Colonic mucosa (tissue), 4 donors: Measurements from ENCODE around the gene FHL1. TPM values are rescaled to one million over a fixed set of nuclear protein-coding genes. Genes with fewer than 3 reads are reported as not detected.

Experiments
- DNase-seq: peaks from one replicate; pipeline ENCODE4 v3.0.0-alpha.2; 2020
- H3K27ac ChIP-seq: fragments of 200-600 bp; one replicate; pipeline ENCODE4 v1.8.0; 2021
- H3K27me3 ChIP-seq: fragments of 200-600 bp; one replicate; pipeline ENCODE4 v1.8.0; 2021
- H3K36me3 ChIP-seq: fragments of 200-600 bp; one replicate; pipeline ENCODE4 v1.8.0; 2021
- H3K4me1 ChIP-seq: fragments of 200-600 bp; one replicate; pipeline ENCODE4 v1.8.0; 2021; ENCODE audit warnings: mild to moderate bottlenecking
- H3K4me3 ChIP-seq: fragments of 200-600 bp; one replicate; pipeline ENCODE4 v1.8.0; 2021
- H3K9ac ChIP-seq, 2 donors: one replicate each; pipeline ENCODE4 v1.7.0; 2013; ENCODE audit warnings: control low read depth in 2 of 2, low read depth in 2 of 2, low read length in 2 of 2
- H3K9me3 ChIP-seq: fragments of 200-600 bp; one replicate; pipeline ENCODE4 v1.8.0; 2021
- CTCF ChIP-seq: fragments of 200-600 bp; IDR thresholded peaks from one replicate; pipeline ENCODE4 v1.8.0; 2022; ENCODE audit warnings: antibody characterized with exemption, mild to moderate bottlenecking
- intact Hi-C: fragments of 100-400 bp; cut with DNase I; formaldehyde crosslinking; loops from one replicate; pipeline ENCODE4 v1.14.1; 2022
- total RNA-seq, 2 donors: library from RNA; stranded (reverse); fragmentation: NEBNext Ultra II Directional in 1 of 2; extraction: Animal tissue kit (Norgen Biotek cat#: 25700) in 1 of 2; gene quantifications; one replicate each; pipeline ENCODE4 v1.2.1, GENCODE V29; 2021
- donor health status: healthy.
- donor health status: DM: no; HTN: no; CAD: no.
- donor health status: DM: no; HTN: no; CAD: no.

The FHL1 gene
- total RNA-seq, 2 donors from 2014 or later = 20.0 to 176 TPM

GRCh38 chrX:136192135-136192534 is 44.8 kb downstream of the FHL1 start:
- H3K27ac ChIP-seq = no peak overlapping the region
- DNase-seq = no peak
- H3K27me3 ChIP-seq = no peaks in the 10 kb centered on the region
- no peaks in the 10 kb centered on the region for H3K9me3 ChIP-seq
- H3K4me1 ChIP-seq = no peaks in the 10 kb centered on the region
- H3K4me3 ChIP-seq = no peak overlapping the region
- no peak overlapping the region for H3K9ac ChIP-seq
- no peak for TF ChIP-seq CTCF
- no peaks in the 10 kb centered on the region for H3K36me3 ChIP-seq
- intact Hi-C loops = no loop called here

- no peak overlapping the region for H3K4me3 ChIP-seq
- no peaks in the 10 kb centered on the region for H3K9me3 ChIP-seq
- no peaks in the 10 kb centered on the region for H3K27me3 ChIP-seq
- TF ChIP-seq CTCF = no peak
- H3K4me1 ChIP-seq = no peaks in the 10 kb centered on the region
- H3K36me3 ChIP-seq = no peaks in the 10 kb centered on the region
- no peak overlapping the region for H3K9ac ChIP-seq
- intact Hi-C loops = no loop called here
- no peak overlapping the region for H3K27ac ChIP-seq
- no peak for DNase-seq
Measured at GRCh38 chrX:136192839-136193414, 45.6 kb downstream of the FHL1 start.

- Histone ChIP-seq H3K9ac (no peak overlapping the region), H3K27ac (no peak overlapping the region), H3K27me3 (no peaks in the 10 kb centered on the region), H3K36me3 (no peaks in the 10 kb centered on the region), H3K9me3 (no peaks in the 10 kb centered on the region), H3K4me1 (no peaks in the 10 kb centered on the region), H3K4me3 (no peak overlapping the region)
- TF ChIP-seq CTCF = no peak
- no peak for DNase-seq
- intact Hi-C loops = no loop called here
Measured at GRCh38 chrX:136193771-136194170, 46.4 kb downstream of the FHL1 start.

DNA sequence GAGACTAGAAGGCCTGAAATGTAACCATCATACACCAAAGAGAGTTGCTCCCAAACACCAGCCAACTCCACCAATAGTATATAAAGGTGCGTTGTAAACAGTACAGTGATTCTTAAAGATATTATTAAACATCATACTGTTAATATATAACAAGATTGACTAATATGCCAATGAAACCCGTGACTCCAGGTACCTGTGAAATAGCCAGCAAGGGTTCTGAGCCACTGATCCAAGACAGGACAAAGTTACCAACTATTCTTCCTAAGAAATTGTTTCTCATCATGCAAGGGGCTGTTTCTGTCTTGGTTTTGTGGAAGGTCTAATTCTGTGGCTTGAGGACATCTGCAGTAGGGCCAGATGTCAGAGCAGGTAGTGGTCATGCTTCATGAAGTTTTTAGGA is 47.2 kb downstream of the FHL1 start:
- no peak overlapping the region for H3K4me3 ChIP-seq
- no peak for DNase-seq
- H3K9me3 ChIP-seq = no peaks in the 10 kb centered on the region
- H3K27me3 ChIP-seq = no peaks in the 10 kb centered on the region
- H3K27ac ChIP-seq = no peak overlapping the region
- no peaks in the 10 kb centered on the region for H3K36me3 ChIP-seq
- no peak overlapping the region for H3K9ac ChIP-seq
- intact Hi-C loops = no loop called here
- TF ChIP-seq CTCF = no peak
- H3K4me1 ChIP-seq = no peaks in the 10 kb centered on the region

DNA sequence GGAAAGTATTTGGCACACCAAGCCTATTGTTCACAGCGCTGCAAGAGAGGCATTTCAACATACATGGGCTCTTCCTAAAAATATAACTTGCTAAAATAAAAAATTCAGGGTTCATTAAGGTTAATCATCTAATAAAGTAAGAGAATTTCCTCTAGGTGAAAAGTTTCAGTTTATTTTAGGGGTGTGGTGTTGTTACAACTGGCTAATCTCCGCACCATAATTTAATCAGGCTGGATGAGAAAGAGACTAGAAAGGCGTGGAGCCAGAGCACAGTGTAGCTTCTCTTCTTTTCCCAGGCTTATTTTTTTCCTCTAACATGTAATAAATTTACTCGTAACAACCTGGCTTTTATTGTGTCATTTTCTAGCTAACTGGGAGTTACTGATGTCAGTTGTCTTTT is 47.9 kb downstream of the FHL1 start:
- no peak overlapping the region for H3K27ac ChIP-seq
- no peak overlapping the region for H3K4me3 ChIP-seq
- no peak for DNase-seq
- TF ChIP-seq CTCF = no peak
- H3K36me3 ChIP-seq = no peaks in the 10 kb centered on the region
- no peak overlapping the region for H3K9ac ChIP-seq
- no peaks in the 10 kb centered on the region for H3K9me3 ChIP-seq
- no peaks in the 10 kb centered on the region for H3K4me1 ChIP-seq
- no peaks in the 10 kb centered on the region for H3K27me3 ChIP-seq
- intact Hi-C loops = no loop called here
